IPS-NIHi11 (cell line): ENCODE measurements around the gene C1S.
"Not testable (repeated sequence)": the region's sequence is repeated elsewhere in the genome, so short reads cannot be mapped to it uniquely, and the experiment has no call there.

ENCODE experiments used
- DNase-seq: peaks from one replicate; pipeline ENCODE4 v3.0.0; 2012; ENCODE audit warnings: mixed read lengths, low spot score

The C1S gene

DNA sequence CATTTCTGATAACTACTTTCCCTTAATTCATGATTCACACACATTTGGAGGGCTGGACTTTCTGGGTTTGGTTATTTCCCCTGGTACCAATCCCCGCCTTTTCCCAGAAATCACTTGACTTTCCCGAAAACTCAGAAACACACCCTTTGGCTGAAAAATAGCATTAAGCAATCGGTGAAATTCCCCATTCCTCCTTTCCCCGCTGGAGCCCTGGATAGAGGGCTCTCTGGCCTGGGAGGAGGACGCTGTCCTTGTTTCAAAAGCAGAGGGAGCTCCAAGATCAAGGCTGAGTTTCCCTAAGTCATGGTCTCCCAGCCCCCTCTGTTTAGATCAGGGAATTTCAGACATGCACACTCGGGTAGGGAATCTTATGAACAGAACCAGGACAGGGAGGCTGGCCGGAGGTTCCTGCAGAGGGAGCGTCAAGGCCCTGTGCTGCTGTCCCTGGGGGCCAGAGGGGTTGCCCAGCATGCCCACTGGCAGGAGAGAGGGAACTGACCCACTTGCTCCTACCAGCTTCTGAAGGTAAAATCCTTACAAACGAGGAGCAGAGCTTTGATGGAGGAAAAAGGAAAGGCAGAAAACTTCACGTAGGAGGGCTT lies at the start of gene C1S:
Gene C1S (plus strand): TSS at position 366 of the 602 bp plus-strand sequence. CDS start 1,195 bp downstream, outside the sequence.
- DNase-seq, result peak; percentile 64

DNA sequence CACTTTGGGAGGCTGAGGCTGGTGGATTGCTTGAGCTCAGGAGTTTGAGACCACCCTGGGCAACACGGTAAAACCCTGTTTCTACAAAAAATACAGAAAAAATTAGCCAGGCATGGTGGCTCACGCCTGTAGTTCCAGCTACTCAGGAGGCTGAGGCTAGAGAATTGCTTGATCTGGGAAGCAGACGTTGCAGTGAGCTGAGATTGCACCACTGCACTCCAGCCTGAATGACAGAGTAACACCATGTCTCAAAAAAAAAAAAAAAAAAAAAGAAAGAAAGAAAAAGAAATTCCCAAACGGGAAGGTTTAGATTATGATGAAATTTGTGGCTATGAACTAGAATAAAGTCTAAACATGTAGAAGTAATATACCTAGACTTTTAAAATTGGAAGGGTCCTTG lies 49.1 kb upstream of the C1S start:
- DNase-seq, result not testable (repeated sequence)

DNA sequence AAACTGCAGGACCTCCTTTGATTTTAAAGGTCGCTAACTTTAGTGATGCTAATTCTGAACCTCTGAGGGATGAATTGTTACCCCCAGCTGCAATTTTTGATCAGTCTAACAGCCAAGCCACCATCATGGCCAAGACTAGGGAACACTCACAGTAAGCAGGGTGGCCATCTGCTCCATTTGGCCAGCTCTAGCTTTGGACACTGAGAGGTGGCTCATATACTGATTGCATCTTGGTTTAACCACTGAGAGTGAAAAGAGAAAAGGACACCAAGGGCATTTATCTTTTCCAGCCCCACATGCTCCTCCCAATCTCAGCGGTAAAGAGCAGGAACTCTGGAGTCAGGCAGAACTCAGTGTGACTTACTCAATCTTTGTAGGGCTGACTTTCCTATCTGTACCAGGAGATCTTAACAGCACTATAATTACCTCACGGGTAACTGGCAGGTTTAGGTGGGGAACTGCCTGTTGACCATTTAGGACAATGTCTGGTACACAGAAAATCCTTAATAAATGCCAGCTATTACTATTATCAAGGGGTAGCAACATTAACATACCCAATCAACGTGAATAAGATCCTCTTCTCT lies 48.4 kb upstream of the C1S start:
- DNase-seq, result no peak

DNA sequence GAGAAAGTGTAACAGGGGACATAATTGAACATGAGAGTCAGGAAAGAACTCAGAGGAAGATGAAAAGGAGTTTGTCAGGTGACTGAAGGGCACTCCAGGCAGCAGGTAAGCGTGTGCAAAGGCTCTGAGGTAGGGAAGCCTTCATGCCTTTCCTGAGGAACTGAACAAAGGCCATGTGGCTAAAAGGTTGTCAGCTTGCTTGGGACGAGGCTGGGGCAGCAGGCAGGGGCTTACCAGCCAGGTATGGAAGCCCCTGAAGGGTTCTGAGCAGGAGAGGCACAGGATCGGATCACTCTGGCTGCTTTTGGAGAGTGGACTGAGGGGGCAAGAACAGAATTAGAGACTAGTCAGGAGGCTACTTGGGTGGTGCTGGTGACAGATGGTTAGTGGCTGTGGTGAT lies 47.4 kb upstream of the C1S start:
- DNase-seq, result no peak

DNA sequence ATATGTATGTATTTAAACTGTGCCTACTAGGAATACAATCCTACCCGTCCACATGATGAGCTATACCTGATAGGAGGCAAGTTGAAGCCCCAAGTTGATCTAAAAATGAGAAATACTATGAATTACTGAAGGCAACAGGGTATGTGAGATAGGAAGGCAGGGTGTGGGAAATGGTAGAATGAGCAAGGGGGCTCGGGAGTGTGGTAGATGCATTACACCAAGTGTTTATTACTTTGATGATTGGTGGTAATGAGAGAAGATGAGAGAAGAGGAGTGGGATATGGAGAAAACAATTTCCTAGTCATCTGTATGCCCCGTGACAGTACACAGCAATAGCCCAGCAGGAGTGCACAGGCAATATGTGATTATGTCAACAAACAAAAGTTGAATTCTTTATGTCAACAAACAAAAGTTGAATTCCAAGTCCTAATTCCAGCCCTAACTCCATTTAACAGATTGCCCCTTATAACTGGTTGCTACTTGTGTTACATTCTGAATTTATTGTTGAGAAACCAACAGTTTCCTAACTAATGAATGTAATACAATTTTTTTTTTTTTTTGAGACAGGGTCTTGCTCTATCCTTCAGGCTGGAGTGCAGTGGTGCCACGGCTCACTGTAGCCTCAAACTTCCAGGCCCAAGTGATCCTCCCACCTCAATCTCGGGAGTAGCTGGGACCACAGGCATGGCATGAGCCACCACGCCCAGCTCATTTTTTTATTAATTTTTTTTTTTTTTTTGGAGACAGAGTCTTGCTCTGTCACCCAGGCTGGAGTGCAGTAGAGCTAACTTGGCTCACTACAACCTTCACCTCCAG lies 44.8 kb upstream of the C1S start:
- no peak for DNase-seq

DNA sequence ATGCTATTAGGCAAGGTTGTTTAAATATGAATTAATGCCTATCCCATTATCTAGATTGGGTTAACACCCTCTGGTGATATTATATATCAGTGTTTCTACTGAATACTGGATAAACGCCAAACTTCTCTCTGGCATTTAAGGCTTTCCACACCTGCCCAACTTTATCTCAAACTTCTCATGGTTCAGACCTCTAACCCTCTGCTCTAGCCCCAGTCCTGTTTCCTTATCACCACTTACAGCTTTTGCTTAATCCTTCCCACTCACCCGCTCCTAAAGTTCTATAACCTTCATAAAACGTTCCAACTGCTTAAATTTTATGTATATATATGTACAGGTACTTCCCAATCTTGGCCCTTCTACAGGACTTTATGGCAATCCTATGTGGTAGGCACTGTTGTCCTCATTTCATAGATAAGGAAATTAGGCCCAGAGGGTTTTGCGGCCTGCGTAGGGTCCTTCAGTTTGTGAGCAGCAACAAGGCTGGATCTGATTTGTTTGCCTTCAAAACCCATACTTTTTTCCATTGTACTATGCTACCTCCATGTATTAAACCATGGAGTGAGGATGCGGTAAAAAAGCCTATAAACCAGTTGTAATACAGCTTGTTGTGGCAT lies 43.5 kb upstream of the C1S start:
- DNase-seq, result no peak

DNA sequence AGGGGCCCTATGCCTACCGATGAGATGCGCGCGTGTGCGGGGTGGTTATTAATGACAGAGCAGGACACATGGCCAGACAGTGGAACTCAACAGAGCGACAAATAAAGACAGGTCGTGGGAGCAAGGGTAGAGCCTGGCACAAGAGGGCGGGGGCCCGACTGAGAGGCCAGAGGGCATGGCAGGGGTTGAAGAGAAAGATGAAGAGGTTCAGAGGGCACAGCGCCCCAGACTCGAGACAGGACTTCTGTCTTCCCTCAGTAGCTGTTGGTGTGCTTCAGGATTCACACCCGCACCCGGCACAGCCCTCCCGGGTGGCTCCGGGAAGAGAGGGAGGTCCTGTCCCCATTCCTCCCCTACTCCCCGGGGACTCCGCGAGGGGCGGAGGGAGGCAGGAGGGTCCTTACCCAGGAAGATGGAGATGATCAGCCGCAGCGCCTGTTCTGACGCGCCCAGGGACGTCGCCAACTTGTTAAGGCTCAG lies 42.6 kb upstream of the C1S start:
- DNase-seq, result peak; percentile 79

DNA sequence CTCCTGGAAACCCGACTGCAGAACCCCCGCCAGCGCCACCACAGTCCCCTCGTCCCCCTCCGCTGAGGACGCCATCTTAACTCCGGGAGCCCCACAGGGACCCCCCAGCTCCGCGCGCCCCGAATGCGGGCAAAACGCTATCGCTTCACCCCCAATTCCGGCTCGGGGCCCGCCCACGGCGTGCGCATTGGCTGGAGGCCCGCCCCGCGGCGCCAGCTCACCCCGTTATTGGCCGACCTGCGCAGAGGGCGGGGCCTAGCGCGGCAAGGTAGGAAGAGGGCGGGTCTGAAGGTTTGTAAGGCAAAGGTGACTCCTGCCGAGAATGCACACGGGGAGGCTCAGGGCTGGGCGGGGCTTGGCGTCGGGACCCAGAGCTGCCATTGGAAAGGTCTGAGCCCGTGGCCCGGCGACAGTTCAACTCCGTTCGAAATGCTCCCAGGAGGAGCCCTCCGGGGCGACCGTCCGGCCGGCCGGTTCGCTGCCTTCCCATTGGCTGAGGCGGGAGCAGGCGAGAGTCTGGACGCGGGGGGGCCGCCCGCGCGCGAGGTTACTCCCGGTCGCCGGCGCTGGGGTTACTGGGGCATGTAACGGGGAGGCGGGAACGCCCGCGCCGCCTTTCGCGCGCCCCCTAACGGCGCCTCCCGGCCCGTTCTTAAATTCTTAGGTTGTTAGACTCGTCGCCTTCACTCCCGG lies 42.0 kb upstream of the C1S start, which contains the start of gene LPCAT3:
Gene LPCAT3 (minus strand): TSS at position 127 of the 693 bp plus-strand sequence. CDS start 52 bp downstream, at position 75.
- DNase-seq, result peak; percentile 98

DNA sequence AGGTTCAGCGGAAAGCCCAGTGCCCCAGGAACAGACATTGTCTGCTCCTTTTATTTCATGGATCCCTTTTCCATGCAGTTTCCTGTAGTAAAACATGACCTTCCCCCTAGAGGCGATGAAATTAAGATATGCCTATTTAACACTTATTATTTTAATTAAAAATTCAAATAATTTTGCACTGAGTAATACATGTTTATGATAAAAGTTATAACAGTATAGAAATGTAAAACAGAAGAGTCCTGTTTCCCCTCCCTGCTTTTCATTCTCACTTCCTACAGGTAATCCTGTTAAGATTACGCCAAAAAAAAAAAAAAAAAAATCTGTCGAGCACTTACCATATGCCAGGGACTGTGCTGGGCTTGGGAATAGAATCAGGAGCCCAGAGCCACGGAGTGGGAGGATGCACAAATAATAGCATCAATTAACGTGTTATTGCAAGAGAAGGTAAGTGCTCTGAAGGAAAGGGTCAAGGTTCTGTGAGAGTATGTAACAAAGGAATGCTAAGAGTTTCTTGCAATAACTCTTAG lies 41.4 kb upstream of the C1S start:
- DNase-seq, result no peak

DNA sequence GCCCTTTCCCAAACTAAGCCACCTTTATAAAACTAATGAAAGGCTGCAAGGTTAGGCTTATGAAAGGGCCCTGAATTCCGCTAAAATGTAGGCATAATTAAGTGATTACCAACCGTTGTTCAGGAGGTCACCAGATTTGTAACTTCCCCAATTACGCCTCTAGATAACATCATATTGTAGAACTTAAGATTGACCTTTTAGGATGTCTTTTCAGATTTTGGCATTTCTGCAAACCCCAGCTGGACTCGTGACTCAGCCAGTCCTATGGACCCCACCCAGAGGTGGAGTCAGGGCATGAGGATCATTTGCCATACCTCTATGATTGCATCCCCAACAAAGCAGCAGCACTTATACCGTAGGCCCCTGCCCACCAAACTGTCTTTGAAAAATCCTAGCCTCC lies 38.6 kb upstream of the C1S start:
- no peak for DNase-seq

DNA sequence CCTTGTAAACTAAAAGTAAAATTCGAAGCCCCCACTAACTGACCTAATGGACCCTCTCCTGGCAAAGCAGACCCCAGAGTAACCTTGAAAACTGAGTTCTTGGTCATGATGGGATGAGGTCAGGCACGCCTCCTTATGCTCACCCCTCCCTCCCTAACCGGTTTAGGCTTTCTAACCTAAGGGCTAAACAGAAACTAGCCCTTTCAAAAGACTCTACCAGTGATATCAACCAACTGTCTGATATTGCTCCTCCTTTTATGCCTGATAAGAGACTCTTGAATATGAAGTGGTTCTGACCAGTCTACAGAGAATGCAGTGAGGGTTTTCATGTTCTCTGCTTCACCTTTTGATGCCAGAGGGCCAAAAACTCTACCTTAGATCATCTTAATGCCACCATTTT lies 37.4 kb upstream of the C1S start:
- no peak for DNase-seq

DNA sequence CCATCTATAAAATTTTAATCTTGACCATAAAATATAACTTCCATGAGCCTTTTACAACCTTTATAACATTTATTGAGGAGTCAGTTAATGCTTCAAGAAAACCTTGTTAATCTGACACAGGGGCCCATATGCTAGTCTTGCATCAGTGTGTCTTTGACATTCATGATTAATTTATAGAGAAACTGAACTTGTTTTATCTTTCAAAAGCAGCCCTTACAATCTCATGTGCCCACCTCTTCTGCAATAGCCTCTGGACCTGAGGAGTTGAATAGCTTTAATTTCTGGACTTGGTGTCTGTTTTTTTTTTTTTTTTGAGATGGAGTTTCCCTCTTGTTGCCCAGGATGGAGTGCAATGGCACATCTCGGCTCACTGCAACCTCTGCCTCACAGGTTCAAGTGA lies 33.7 kb upstream of the C1S start:
- DNase-seq, result no peak

DNA sequence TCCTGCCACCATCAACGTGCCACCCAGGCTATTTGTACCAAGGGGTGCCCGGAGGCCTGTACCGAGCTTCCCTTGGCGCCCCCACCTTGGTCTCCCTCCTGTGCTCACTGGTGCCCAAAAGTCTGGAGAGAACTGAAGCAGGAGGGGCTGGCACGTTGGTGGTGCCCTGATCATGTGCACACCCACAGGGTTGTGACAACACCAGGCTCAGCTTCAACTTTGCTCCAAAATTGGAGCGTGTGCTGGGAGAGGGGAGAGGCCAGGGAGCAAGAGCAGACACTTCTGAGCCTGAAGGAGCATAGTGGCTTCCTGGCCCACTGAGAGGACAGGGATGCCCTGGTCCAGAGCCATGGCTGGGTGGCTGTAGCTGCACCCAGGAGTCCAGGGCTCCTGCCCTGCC lies 29.2 kb upstream of the C1S start:
- DNase-seq, result no peak

DNA sequence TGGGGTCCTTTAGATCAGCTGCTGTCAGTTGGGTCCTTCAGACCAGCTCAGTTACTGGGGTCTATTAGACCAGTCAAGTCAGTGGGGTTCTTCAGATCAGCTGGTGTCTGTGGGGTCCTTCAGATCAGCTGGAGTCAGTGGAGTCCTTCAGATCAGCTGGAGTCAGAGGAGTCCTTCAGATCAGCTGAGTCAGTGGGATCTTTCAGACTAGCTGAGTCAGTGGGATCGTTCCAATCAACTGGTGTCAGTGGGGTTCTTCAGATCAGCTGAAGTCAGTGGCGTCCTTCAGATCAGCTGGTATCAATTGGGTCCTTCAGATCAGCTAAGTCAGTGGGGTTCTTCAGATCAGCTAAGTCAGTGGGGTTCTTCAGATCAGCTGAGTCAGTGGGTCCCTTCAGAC lies 27.5 kb upstream of the C1S start:
- DNase-seq, result no peak

DNA sequence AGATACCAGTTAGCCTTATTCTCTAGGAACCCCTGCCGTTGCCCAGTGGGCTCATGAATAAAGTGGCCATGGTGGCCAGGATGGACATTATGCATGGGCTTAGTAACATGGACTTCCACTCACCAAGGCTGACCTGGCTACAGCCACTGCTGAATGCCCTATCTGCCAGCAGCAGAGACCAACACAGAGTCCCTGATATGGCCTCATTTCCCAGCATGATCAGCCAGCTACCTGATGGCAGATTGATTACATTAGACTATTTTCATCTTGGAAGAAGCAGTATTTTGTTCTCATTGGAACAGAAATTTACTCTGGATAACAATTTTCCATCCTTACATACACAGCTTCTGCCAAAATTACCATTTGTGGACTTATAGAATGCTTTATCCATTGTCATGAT lies 26.1 kb upstream of the C1S start:
- DNase-seq, result no peak

DNA sequence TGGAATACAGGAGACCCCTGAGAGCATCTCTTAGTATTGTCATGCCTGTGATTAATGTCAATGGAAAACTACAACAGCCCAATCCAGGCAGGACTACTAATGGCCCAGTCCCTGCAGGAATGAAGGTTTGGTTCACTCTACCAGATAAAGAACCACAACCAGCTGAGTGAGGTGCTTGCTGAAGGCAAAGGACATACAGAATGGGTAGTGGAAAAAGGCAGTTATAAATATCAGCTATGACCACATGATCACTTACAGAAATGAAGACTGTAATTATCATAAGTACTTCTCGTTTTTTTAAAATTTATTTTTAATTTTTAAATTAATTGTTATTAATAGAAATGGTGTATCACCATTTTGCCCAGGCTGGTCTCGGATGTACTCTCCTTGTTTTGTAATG lies 25.1 kb upstream of the C1S start:
- DNase-seq, result no peak

DNA sequence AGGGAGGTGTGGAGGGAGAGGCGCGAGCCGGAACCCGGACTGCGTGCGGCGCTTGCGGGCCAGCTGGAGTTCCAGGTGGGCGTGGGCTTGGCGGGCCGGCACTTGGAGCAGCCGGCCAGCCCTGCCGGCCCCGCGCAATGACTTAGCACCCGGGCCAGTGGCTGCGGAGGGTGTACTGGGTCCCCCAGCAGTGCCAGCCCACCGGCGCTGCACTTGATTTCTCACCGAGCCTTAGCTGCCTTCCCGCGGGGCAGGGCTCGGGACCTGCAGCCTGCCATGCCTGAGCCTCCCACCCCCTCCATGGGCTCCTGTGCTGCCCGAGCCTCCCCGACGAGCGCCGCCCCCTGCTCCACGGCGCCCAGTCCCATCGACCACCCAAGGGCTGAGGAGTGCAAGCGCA lies 23.1 kb upstream of the C1S start:
- DNase-seq, result not testable (repeated sequence)

DNA sequence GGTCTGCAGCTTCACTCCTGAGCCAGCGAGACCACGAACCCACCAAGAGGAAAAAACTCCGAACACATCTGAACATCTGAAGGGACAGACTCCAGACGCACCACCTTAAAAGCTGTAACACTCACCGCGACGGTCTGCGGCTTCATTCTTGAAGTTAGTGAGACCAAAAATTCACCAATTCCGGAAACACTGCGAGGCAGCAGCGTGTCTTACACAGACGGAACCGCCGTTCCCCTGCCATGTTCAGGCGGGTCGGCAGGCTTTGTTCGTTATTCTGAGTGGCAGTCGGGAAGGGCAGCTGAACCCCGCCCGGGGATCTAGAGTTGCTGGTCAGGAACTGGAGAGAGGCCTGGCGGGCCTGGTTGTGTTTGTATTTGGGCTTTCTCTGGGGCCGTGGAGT lies 21.9 kb upstream of the C1S start:
- no peak for DNase-seq

DNA sequence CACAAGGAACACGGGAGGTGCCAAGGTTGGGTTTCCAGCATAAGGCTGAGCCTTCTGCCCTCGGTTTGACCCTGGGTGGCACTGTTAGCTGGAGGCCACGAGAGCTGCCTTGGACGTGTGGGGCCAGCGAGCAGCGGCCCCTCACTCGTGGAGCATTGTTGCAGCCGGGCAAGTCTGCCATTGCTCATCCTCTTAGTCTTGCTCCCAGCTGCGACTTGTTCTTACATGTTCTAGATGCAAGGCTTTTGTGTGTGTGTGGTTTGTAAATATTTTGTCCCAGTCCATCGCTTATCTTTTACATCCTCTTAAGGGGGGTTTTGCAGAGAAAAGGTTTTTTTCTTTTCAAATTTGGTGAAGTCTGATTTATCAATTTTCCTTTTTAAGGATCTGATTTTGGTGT lies 21.1 kb upstream of the C1S start:
- DNase-seq, result no peak

DNA sequence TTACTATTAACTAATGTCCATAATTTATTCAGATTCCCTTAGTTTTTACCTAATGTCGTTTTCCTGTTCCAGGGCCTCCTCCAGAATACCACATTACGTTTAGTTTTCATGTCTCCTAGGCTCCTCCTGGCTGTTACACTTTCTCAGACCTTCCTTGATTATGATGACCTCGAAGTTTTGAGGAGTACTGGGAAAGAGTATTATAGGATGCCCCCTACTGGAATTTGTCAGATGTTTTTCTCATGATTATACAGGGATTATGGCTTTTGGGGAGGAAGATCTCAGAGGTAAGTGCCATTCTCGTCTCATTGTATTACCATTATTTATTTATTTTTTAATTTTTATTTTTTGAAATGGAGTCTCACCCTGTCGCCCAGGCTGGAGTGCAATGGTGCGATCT lies 17.7 kb upstream of the C1S start:
- DNase-seq, result peak; percentile 52

DNA sequence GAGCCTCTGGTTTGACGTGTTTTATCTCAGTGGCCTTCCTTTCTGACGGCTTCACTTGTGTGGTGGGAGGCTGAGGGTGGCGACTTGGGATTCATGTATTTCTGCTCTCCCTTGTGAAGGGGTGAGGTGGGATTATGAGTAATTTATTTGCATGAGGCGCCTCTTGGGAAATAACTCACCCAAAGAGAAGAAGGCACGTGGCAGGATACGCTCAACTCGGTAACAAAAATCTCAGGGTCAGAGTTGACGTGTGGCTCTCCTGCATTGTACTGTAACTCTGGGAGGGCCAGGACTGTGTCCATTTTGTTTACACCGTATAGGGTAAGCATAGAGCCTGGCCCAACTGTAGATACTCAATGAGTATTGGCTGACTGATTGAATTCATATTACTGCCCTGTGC lies 14.6 kb upstream of the C1S start:
- DNase-seq, result no peak
